Esophagus muscularis mucosa (tissue), 4 donors: ENCODE measurements around the gene WDFY3. TPM values are rescaled to one million over a fixed set of nuclear protein-coding genes. Genes with fewer than 3 reads are reported as not detected.

Experiments
- DNase-seq: peaks from one replicate; pipeline ENCODE4 v3.0.0-alpha.2; 2017; ENCODE audit errors: extremely low spot score
- H3K27ac ChIP-seq, 4 donors: fragments of 200-600 bp; sonication (generic); replicated peaks in 1 of 4; 1 replicate in 3 of 4; 2 replicates in 1 of 4; pipeline ENCODE4 v1.5.1; 2016 to 2019; ENCODE audit warnings: mild to moderate bottlenecking in 1 of 4
- H3K27me3 ChIP-seq, 4 donors: fragments of 200-600 bp; sonication (generic); one replicate each; pipeline versions ENCODE4 v1.5.1 to v1.6.0; 2016 to 2019
- H3K36me3 ChIP-seq, 4 donors: fragments of 200-600 bp; sonication (generic); one replicate each; pipeline ENCODE4 v1.5.1; 2016 to 2019
- H3K4me1 ChIP-seq, 4 donors: fragments of 200-600 bp; sonication (generic); one replicate each; pipeline ENCODE4 v1.5.1; 2016 to 2019
- H3K4me3 ChIP-seq, 4 donors: fragments of 200-600 bp; sonication (generic); 1 replicate in 2 of 4; 2 replicates in 2 of 4; pipeline ENCODE4 v1.5.1; 2016 to 2019; ENCODE audit warnings: mild to moderate bottlenecking in 4 of 4, moderate library complexity in 1 of 4
- H3K9me3 ChIP-seq, 4 donors: fragments of 200-600 bp; sonication (generic); 1 replicate in 3 of 4; 2 replicates in 1 of 4; pipeline ENCODE4 v1.5.1; 2016 to 2019
- EP300 ChIP-seq: sonication (generic); formaldehyde crosslinking; IDR thresholded peaks from one replicate; pipeline ENCODE4 v1.6.1; 2017; ENCODE audit warnings: antibody characterized with exemption
- POLR2A ChIP-seq: fragments of 450-650 bp; IDR thresholded peaks from one replicate; pipeline ENCODE4 v1.6.1; 2017; ENCODE audit warnings: antibody characterized with exemption, moderate library complexity, mild to moderate bottlenecking, low read depth
- POLR2AphosphoS5 ChIP-seq, 2 donors: sonication (generic); formaldehyde crosslinking; IDR thresholded peaks; one replicate each; pipeline ENCODE4 v1.6.1; 2017; ENCODE audit warnings: antibody characterized with exemption in 2 of 2
- WGBS: methylation state at CpG from one replicate; pipeline ENCODE4 v1.1.5; 2018; 5-methylcytosine and 5-hydroxymethylcytosine counted together
- intact Hi-C: fragments of 100-400 bp; cut with DNase I; formaldehyde crosslinking; loops from one replicate; pipeline ENCODE4 v1.15.1; 2023
- total RNA-seq, 4 donors: library from RNA; depleted of rRNA; stranded (reverse); fragments of >200 nt; gene quantifications; one replicate each; pipeline versions ENCODE4 v1.1.0 to v1.2.1, GENCODE V29; 2016
- TF ChIP-seq, protein P1 (sequence below), 3 experiments: fragments of 200-600 bp in 2 of 3; fragments of 450-650 bp in 1 of 3; sonication (generic) in 2 of 3; IDR thresholded peaks; one replicate each; pipeline ENCODE4 v1.5.1; 2017 to 2019; ENCODE audit warnings: antibody characterized with exemption in 3 of 3, mild to moderate bottlenecking in 2 of 3, moderate library complexity in 1 of 3

Gene WDFY3
- total RNA-seq, 4 donors from 2014 or later, result 73.1 to 103 (median 100.0) TPM

GRCh38 chr4:84782517-84782916 lies 184.0 kb downstream of the WDFY3 start:
- H3K36me3 ChIP-seq, result peaks cover 31 to 94% (median 71%) of the 10 kb centered on the region in 4 donors
- H3K4me3 ChIP-seq, result no peak overlapping the region
- no peak overlapping the region for H3K27ac ChIP-seq
- intact Hi-C loops, result no loop called here
- no peak for DNase-seq
- peaks cover 0 to 10% (median 5%) of the 10 kb centered on the region in 4 donors for H3K4me1 ChIP-seq
- TF ChIP-seq EP300, result no peak
- no peak for TF ChIP-seq POLR2A
- no peak for TF ChIP-seq POLR2AphosphoS5 (IDR thresholded peaks at IDR 0.05)
- TF ChIP-seq, protein P1, sequence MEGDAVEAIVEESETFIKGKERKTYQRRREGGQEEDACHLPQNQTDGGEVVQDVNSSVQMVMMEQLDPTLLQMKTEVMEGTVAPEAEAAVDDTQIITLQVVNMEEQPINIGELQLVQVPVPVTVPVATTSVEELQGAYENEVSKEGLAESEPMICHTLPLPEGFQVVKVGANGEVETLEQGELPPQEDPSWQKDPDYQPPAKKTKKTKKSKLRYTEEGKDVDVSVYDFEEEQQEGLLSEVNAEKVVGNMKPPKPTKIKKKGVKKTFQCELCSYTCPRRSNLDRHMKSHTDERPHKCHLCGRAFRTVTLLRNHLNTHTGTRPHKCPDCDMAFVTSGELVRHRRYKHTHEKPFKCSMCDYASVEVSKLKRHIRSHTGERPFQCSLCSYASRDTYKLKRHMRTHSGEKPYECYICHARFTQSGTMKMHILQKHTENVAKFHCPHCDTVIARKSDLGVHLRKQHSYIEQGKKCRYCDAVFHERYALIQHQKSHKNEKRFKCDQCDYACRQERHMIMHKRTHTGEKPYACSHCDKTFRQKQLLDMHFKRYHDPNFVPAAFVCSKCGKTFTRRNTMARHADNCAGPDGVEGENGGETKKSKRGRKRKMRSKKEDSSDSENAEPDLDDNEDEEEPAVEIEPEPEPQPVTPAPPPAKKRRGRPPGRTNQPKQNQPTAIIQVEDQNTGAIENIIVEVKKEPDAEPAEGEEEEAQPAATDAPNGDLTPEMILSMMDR (IDR thresholded peaks at IDR 0.05), result no peak
- WGBS, result 98% methylated on average over 4 of the region's 4 CpGs
- no peaks in the 10 kb centered on the region for H3K27me3 ChIP-seq
- H3K9me3 ChIP-seq, result no peaks in the 10 kb centered on the region

GRCh38 chr4:84780719-84781118 lies 185.8 kb downstream of the WDFY3 start:
- Histone ChIP-seq H3K27me3 (no peaks in the 10 kb centered on the region), H3K36me3 (peaks cover 25 to 91% (median 59%) of the 10 kb centered on the region in 4 donors), H3K4me3 (no peak overlapping the region), H3K9me3 (no peaks in the 10 kb centered on the region), H3K27ac (no peak overlapping the region), H3K4me1 (peaks cover 0 to 10% (median 5%) of the 10 kb centered on the region in 4 donors)
- intact Hi-C loops, result no loop called here
- no peak for DNase-seq
- TF ChIP-seq EP300 (no peak), POLR2AphosphoS5 (IDR thresholded peaks at IDR 0.05) (no peak), POLR2A (no peak)
- 93% methylated on average over 3 of the region's 3 CpGs for WGBS

- no peak for TF ChIP-seq POLR2A
- TF ChIP-seq, protein P1 (IDR thresholded peaks at IDR 0.05), result no peak
- TF ChIP-seq EP300, result no peak
- no peak for TF ChIP-seq POLR2AphosphoS5 (IDR thresholded peaks at IDR 0.05)
- Histone ChIP-seq H3K27ac (no peak overlapping the region), H3K36me3 (peaks cover 35 to 91% (median 60%) of the 10 kb centered on the region in 4 donors), H3K4me3 (no peak overlapping the region), H3K27me3 (no peaks in the 10 kb centered on the region), H3K4me1 (peaks cover 0 to 10% (median 5%) of the 10 kb centered on the region in 4 donors), H3K9me3 (no peaks in the 10 kb centered on the region)
- intact Hi-C loops, result no loop called here
- DNase-seq, result no peak
Measured at GRCh38 chr4:84778041-84778440, 188.4 kb downstream of the WDFY3 start.

DNA sequence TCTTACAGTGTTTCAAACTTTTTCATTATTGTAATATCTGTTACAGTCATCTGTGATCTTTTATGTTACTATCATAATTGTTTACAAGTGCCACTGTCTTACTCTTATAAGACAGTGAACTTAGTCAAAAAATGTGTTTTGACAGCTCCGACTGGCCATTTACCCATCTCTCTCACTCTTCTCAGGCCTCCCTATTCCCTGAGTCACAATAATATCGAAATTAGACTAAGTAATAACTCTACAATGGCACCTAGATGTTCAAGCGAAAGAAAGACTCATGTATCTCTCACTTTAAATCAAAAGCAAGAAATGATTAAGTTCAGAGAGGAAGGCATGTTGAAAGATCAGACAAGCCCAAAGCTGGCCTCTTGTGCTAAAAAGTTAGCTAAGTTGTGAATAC lies 199.3 kb downstream of the WDFY3 start:
- intact Hi-C loops, result no loop called here
- H3K36me3 ChIP-seq, result peaks cover 0 to 52% (median 23%) of the 10 kb centered on the region in 4 donors
- WGBS, result 91% methylated on average over 3 of the region's 3 CpGs

GRCh38 chr4:84753321-84753972 lies 213.0 kb downstream of the WDFY3 start:
- DNase-seq, result no peak
- WGBS, result 62% methylated on average over 7 of the region's 7 CpGs
- H3K4me3 ChIP-seq, result no peak overlapping the region
- H3K9me3 ChIP-seq, result no peaks in the 10 kb centered on the region
- peaks cover 0 to 6% (median 0%) of the 10 kb centered on the region in 4 donors for H3K4me1 ChIP-seq
- TF ChIP-seq, protein P1 (IDR thresholded peaks at IDR 0.05), result no peak
- TF ChIP-seq POLR2A (no peak), POLR2AphosphoS5 (IDR thresholded peaks at IDR 0.05) (no peak), EP300 (no peak)
- no peaks in the 10 kb centered on the region for H3K27me3 ChIP-seq
- H3K27ac ChIP-seq, result peak overlapping the region in 1 of 4 donors; percentile 27
- intact Hi-C loops, result no loop called here
- H3K36me3 ChIP-seq, result peaks cover 25 to 66% (median 50%) of the 10 kb centered on the region in 4 donors

More for the DNA sequence above, 199.3 kb downstream of the WDFY3 start:
- no peaks in the 10 kb centered on the region for H3K9me3 ChIP-seq
- H3K4me1 ChIP-seq, result no peaks in the 10 kb centered on the region
- no peaks in the 10 kb centered on the region for H3K27me3 ChIP-seq
- no peak overlapping the region for H3K4me3 ChIP-seq
- H3K27ac ChIP-seq, result no peak overlapping the region
- no peak for DNase-seq
- TF ChIP-seq POLR2A, result no peak
- TF ChIP-seq, protein P1 (IDR thresholded peaks at IDR 0.05), result no peak
